HepG2 (cell line): ENCODE data around the gene MLXIPL. TPM values are rescaled to one million over a fixed set of nuclear protein-coding genes. Genes with fewer than 3 reads are reported as not detected.

ENCODE experiments used
- ATAC-seq: fragments of 200-7000 bp; cut with Tn5 transposase; 3 replicates; pipeline ENCODE4 v1.9.1; 2020; ENCODE audit warnings: mild to moderate bottlenecking, moderate library complexity
- Bru-seq: library from RNA; stranded (reverse); fragments of 400-500 nt; gene quantifications from one replicate; lab custom pipeline; 2021; lab: Mats Ljungman, UMichigan
- BruChase-seq, 2 experiments: library from RNA; stranded (reverse); fragments of 400-500 nt; gene quantifications; one replicate each; lab custom pipeline; 2021; lab: Mats Ljungman, UMichigan
- BruUV-seq: library from RNA; stranded (reverse); fragments of 400-500 nt; replicated peaks from 2 replicates; lab custom pipeline; 2021; lab: Mats Ljungman, UMichigan
- CTCF ChIA-PET: fragments of 300-600 bp; formaldehyde crosslinking; extraction: SDS; loops from one replicate; lab custom pipeline; 2021; ENCODE audit warnings: low total read pairs, inconsistent platforms, low intra/inter-chr PET ratio; lab: Yijun Ruan, JAX
- POLR2A ChIA-PET: fragments of 350-600 bp; sonication (Branson Sonifier 250); formaldehyde crosslinking; loops from one replicate; lab custom pipeline; 2020; ENCODE audit warnings: antibody characterized with exemption, inconsistent platforms; lab: Yijun Ruan, JAX
- DNase-seq: peaks from one replicate; pipeline ENCODE4 v3.0.0-alpha.2; 2015; ENCODE audit warnings: low spot score
- FAIRE-seq: peaks from 3 replicates; lab custom pipeline; 2011; peaks lifted over from hg19 to GRCh38; lab: Jason Lieb, UNC
- H2AFZ ChIP-seq: one replicate; pipeline ENCODE4 v1.6.1; 2011; ENCODE audit warnings: low read length, inconsistent platforms
- H3K27ac ChIP-seq: fragments of 300-600 bp; 3 replicates; pipeline ENCODE4 v1.8.0; 2011; ENCODE audit warnings: mixed run types, mild to moderate bottlenecking, mixed read lengths, low read length, inconsistent platforms; ENCODE audit not compliant: insufficient read depth; ENCODE audit errors: extremely low read length
- H3K27me3 ChIP-seq, 2 experiments: fragments of 200-600 bp in 1 of 2; 2 replicates in 1 of 2; 3 replicates in 1 of 2; pipeline versions ENCODE4 v1.6.0 to v1.8.0; 2011; ENCODE audit warnings: low read length in 2 of 2, mild to moderate bottlenecking in 2 of 2, moderate library complexity in 2 of 2, inconsistent platforms in 1 of 2; ENCODE audit not compliant: insufficient read depth in 2 of 2, control insufficient read depth in 1 of 2
- H3K36me3 ChIP-seq, 2 experiments: fragments of 200-600 bp in 1 of 2; replicated peaks in 1 of 2; 2 replicates in 1 of 2; 3 replicates in 1 of 2; pipeline versions ENCODE4 v1.5.1 to v1.8.0; 2011; ENCODE audit warnings: low read length in 2 of 2, inconsistent platforms in 1 of 2; ENCODE audit not compliant: insufficient read depth in 2 of 2, control insufficient read depth in 1 of 2
- H3K4me1 ChIP-seq: 2 replicates; pipeline ENCODE4 v1.5.1; 2012; ENCODE audit warnings: low read length, inconsistent platforms; ENCODE audit not compliant: insufficient read depth
- H3K4me2 ChIP-seq: 2 replicates; pipeline ENCODE4 v1.6.0; 2011; ENCODE audit warnings: low read depth, low read length, inconsistent platforms
- H3K4me3 ChIP-seq, 3 experiments: fragments of 200-600 bp in 1 of 3; sonication (generic), shearing (Covaris generic) in 1 of 3; replicated peaks in 1 of 3; 2 replicates each; pipeline ENCODE4 v1.5.1; 2011 to 2016; ENCODE audit warnings: low read length in 3 of 3, inconsistent platforms in 2 of 3, low read depth in 2 of 3, mild to moderate bottlenecking in 2 of 3, control low read depth in 1 of 3, mixed read lengths in 1 of 3; ENCODE audit not compliant: insufficient read depth in 1 of 3
- H3K79me2 ChIP-seq: one replicate; pipeline ENCODE4 v1.6.1; 2011; ENCODE audit warnings: low read length, inconsistent platforms; ENCODE audit not compliant: insufficient read depth
- H3K9ac ChIP-seq: 2 replicates; pipeline ENCODE4 v1.6.0; 2011; ENCODE audit warnings: mild to moderate bottlenecking, low read depth, low read length, inconsistent platforms; ENCODE audit not compliant: insufficient read depth
- H3K9me3 ChIP-seq: 2 replicates; pipeline ENCODE4 v1.5.1; 2012; ENCODE audit warnings: mild to moderate bottlenecking, low read length
- H4K20me1 ChIP-seq: 2 replicates; pipeline ENCODE4 v1.6.0; 2011; ENCODE audit warnings: inconsistent platforms, mild to moderate bottlenecking, low read length, moderate library complexity; ENCODE audit not compliant: insufficient read depth
- ETV5 ChIP-seq: IDR thresholded peaks from 2 replicates; pipeline ENCODE4 v1.6.1; 2018; ENCODE audit warnings: missing biosample characterization, missing genetic modification reagents, inconsistent platforms, borderline replicate concordance
- ZNF329 ChIP-seq: sonication (generic); formaldehyde crosslinking; IDR thresholded peaks from 2 replicates; pipeline ENCODE4 v1.9.0; 2021; ENCODE audit warnings: low read depth, mild to moderate bottlenecking, missing genetic modification reagents
- WGBS: methylation state at CpG from one replicate; pipeline ENCODE4 v1.1.6; 2017; ENCODE audit warnings: low lambda C conversion rate; 5-methylcytosine and 5-hydroxymethylcytosine counted together
- in situ Hi-C: cut with HindIII; loops from 2 replicates; pipeline ENCODE4 v1.10.0; 2017; ENCODE audit warnings: low pct_unique_long_range_greater_than_20kb; ENCODE audit not compliant: extremely low pct_ligation_motif_present
- intact Hi-C: fragments of 100-400 bp; cut with micrococcal nuclease; formaldehyde crosslinking; loops from one replicate; pipeline ENCODE4 v1.10.0; 2022; ENCODE audit not compliant: unreplicated experiment
- long read RNA-seq, 2 experiments: library from RNA in 1 of 2; library from polyadenylated mRNA in 1 of 2; stranded (forward) in 1 of 2; unstranded in 1 of 2; transcript quantifications; one replicate each; pipeline ENCODE4 v2.0.0, GENCODE V29; 2019 to 2022
- polyA minus RNA-seq, 3 experiments: library from RNA; depleted of rRNA, polyadenylated mRNA; stranded (reverse); fragments of >200 nt; gene quantifications; 2 replicates each; pipeline ENCODE4 v1.2.3, GENCODE V29; 2011; ENCODE audit warnings: low replicate concordance in 1 of 3
- polyA plus RNA-seq, 8 experiments: library from polyadenylated mRNA; depleted of rRNA in 3 of 8; stranded (reverse) in 7 of 8; unstranded in 1 of 8; fragments of >200 nt; fragmentation: Illumina TruSeq in 4 of 8; extraction: Trizol in 4 of 8; gene quantifications; 2 replicates each; pipeline versions ENCODE4 v1.2.1 to v1.2.3, GENCODE V29; 2011 to 2016; ENCODE audit warnings: low read depth in 4 of 8, missing spikeins in 1 of 8, mixed read lengths in 1 of 8; ENCODE audit not compliant: insufficient read depth in 1 of 8
- total RNA-seq, 5 experiments: library from RNA; depleted of rRNA; stranded (reverse); fragments of >200 nt; fragmentation: Illumina TruSeq; extraction: Trizol; gene quantifications; 2 replicates each; pipeline ENCODE4 v1.2.3, GENCODE V29; 2016; ENCODE audit warnings: low read depth in 1 of 5
- TF ChIP-seq, protein P1 (sequence below): sonication (generic); formaldehyde crosslinking; IDR thresholded peaks from 2 replicates; pipeline ENCODE4 v1.4.0; 2020; ENCODE audit warnings: missing genetic modification reagents
- TF ChIP-seq, protein P2 (sequence below): sonication (generic); formaldehyde crosslinking; IDR thresholded peaks from 2 replicates; pipeline ENCODE4 v1.4.0; 2020; ENCODE audit warnings: missing genetic modification reagents

The MLXIPL gene, protein sequence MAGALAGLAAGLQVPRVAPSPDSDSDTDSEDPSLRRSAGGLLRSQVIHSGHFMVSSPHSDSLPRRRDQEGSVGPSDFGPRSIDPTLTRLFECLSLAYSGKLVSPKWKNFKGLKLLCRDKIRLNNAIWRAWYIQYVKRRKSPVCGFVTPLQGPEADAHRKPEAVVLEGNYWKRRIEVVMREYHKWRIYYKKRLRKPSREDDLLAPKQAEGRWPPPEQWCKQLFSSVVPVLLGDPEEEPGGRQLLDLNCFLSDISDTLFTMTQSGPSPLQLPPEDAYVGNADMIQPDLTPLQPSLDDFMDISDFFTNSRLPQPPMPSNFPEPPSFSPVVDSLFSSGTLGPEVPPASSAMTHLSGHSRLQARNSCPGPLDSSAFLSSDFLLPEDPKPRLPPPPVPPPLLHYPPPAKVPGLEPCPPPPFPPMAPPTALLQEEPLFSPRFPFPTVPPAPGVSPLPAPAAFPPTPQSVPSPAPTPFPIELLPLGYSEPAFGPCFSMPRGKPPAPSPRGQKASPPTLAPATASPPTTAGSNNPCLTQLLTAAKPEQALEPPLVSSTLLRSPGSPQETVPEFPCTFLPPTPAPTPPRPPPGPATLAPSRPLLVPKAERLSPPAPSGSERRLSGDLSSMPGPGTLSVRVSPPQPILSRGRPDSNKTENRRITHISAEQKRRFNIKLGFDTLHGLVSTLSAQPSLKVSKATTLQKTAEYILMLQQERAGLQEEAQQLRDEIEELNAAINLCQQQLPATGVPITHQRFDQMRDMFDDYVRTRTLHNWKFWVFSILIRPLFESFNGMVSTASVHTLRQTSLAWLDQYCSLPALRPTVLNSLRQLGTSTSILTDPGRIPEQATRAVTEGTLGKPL
- total RNA-seq (2016; rRNA removed; fragmentation: Illumina TruSeq; extraction: Trizol) (17.2 and 51.6 TPM in 2 replicates), polyA plus RNA-seq (2011; rRNA removed) (60.1 and 66.2 TPM in 2 replicates), polyA minus RNA-seq (2011; rRNA and poly(A)+ RNA removed; ENCODE audit: low replicate concordance) (6.4 and 30.3 TPM in 2 replicates), Bru-seq, nascent RNA (percentile 95 among the genes with signal in this experiment), BruChase-seq, experiment 1, labeled RNA remaining after a 6-hour chase (percentile 93 among the genes with signal in this experiment), BruChase-seq, experiment 2, labeled RNA remaining after a 2-hour chase (percentile 97 among the genes with signal in this experiment)
- 27.0 and 29.0 TPM in 2 replicates for total RNA-seq (2016; cell fraction: cytosol; rRNA removed; fragmentation: Illumina TruSeq; extraction: Trizol; ENCODE audit: low read depth)
- total RNA-seq (2016; cell fraction: insoluble cytoplasmic fraction; rRNA removed; fragmentation: Illumina TruSeq; extraction: Trizol): 18.9 and 53.8 TPM in 2 replicates
- 21.9 and 22.1 TPM in 2 replicates for total RNA-seq (2016; cell fraction: membrane; rRNA removed; fragmentation: Illumina TruSeq; extraction: Trizol)
- 81.2 and 99.5 TPM in 2 replicates for total RNA-seq (2016; cell fraction: nucleus; rRNA removed; fragmentation: Illumina TruSeq; extraction: Trizol)
- polyA plus RNA-seq (2011; cell fraction: cytosol; rRNA removed): 5.9 and 8.8 TPM in 2 replicates
- polyA plus RNA-seq (2011; cell fraction: nucleus; rRNA removed): 568 and 629 TPM in 2 replicates
- 128 and 152 TPM in 2 replicates for polyA plus RNA-seq (2012)
- 6.4 and 8.2 TPM in 2 replicates for polyA plus RNA-seq (2016; cell fraction: cytosol; fragmentation: Illumina TruSeq; extraction: Trizol; ENCODE audit: low read depth)
- 30.7 and 38.6 TPM in 2 replicates for polyA plus RNA-seq (2016; cell fraction: insoluble cytoplasmic fraction; fragmentation: Illumina TruSeq; extraction: Trizol; ENCODE audit: low read depth)
- polyA plus RNA-seq (2016; cell fraction: membrane; fragmentation: Illumina TruSeq; extraction: Trizol; ENCODE audit: low read depth): 8.2 and 12.6 TPM in 2 replicates
- 647 and 722 TPM in 2 replicates for polyA plus RNA-seq (2016; cell fraction: nucleus; fragmentation: Illumina TruSeq; extraction: Trizol; ENCODE audit: insufficient read depth, low read depth)
- polyA minus RNA-seq (2011; cell fraction: cytosol; rRNA and poly(A)+ RNA removed): 11.7 and 11.8 TPM in 2 replicates
- polyA minus RNA-seq (2011; cell fraction: nucleus; rRNA and poly(A)+ RNA removed): 59.6 and 87.7 TPM in 2 replicates
- long read RNA-seq, experiment 1, partial matches to known transcripts: 21 of 26 reads
- long read RNA-seq, experiment 1, other reads (novel, unspliced or antisense): 5 of 26 reads
- long read RNA-seq, experiment 2, transcript MLXIPL-201 (17 exons, 3,278 nt): major isoform, 5 of 140 reads
- long read RNA-seq, experiment 2, partial matches to known transcripts: 44 of 140 reads
- long read RNA-seq, experiment 2, other reads (novel, unspliced or antisense): 91 of 140 reads

DNA sequence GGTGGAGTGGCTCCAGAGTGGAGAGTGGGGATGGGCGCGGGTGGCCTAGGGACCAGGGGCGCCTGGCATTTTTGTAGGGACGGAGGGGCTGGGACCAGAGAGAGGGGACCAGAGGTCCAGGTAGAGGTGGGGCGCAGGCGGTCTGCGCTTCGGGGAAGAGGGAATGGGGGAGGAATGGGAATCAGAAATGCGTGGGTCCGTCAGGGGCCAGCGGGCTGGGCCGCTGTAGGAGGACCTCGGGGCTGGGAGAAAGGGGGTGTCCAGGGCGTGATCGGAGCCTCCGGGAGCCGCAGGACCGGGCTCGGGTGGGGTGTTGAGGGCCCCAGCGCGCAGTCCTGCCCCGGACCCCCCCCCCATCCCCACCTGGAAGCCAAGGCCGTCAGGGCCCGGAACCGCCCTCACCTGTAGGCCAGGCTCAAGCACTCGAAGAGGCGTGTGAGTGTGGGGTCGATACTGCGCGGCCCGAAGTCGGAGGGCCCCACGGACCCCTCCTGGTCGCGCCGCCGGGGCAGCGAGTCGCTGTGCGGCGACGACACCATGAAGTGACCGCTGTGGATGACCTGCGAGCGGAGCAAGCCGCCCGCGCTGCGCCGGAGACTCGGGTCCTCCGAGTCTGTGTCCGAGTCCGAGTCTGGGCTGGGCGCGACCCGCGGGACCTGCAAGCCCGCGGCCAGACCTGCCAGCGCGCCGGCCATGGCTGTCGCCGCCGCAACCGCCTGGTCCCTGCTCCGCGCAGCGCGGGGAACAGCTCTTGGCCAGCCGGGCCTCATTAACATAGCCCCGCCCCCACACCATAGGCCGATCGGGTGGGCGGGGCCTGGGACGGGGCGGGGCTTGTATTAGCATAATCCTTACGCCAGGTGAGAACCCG, at the start of gene MLXIPL:
MLXIPL (minus strand) TSS at position 725 of the 871 bp plus-strand sequence; CDS start at position 695, 30 bp downstream.
- peak within 1 kb of the TSS; percentile 91 to 99 (median 97) for H3K4me3 ChIP-seq
- no TSS peak for BruUV-seq
- peak within 1 kb of the TSS; percentile 98 for H3K9ac ChIP-seq
- ATAC-seq: peak; percentile 76
- CTCF ChIA-PET: interaction anchor here (1.3 kb wide), 1 partner anchor 11 kb away, joined by 3 read pairs; no protein-coding TSS in a partner anchor
- no peaks in the 10 kb centered on the region; a peak in 1 of 5 replicates for H3K27me3 ChIP-seq
- H3K4me2 ChIP-seq: peak within 1 kb of the TSS; percentile 64
- DNase-seq: peak; percentile 83
- in situ Hi-C loops (no loop called here), intact Hi-C loops (loop anchor here (2.0 kb wide), 1 partner anchor 41 kb away; no protein-coding TSS in a partner anchor)
- 2% methylated on average over 26 of the region's 80 CpGs for WGBS
- H2AFZ ChIP-seq: no peak within 1 kb of the TSS
- H3K36me3 ChIP-seq: peaks cover 0 to 5% of the 10 kb centered on the region in 2 experiments; a peak in 3 of 5 replicates
- peak; percentile 52 for FAIRE-seq
- peak within 1 kb of the TSS; percentile 95 for H3K27ac ChIP-seq
- H4K20me1 ChIP-seq: peaks cover 16% of the 10 kb centered on the region
- H3K4me1 ChIP-seq: peaks cover 47% of the 10 kb centered on the region
- POLR2A ChIA-PET: interaction anchor here (0.7 to 13.2 kb wide), 18 partner anchors 13 to 115 kb away, joined by 3 to 416 read pairs (median 6); partner anchors contain the start of genes ABHD11, BUD23, DNAJC30 and STX1A
- no peaks in the 10 kb centered on the region for H3K9me3 ChIP-seq
- peaks cover 34% of the 10 kb centered on the region for H3K79me2 ChIP-seq
- TF ChIP-seq, protein P1, sequence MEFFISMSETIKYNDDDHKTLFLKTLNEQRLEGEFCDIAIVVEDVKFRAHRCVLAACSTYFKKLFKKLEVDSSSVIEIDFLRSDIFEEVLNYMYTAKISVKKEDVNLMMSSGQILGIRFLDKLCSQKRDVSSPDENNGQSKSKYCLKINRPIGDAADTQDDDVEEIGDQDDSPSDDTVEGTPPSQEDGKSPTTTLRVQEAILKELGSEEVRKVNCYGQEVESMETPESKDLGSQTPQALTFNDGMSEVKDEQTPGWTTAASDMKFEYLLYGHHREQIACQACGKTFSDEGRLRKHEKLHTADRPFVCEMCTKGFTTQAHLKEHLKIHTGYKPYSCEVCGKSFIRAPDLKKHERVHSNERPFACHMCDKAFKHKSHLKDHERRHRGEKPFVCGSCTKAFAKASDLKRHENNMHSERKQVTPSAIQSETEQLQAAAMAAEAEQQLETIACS (CRISPR knock-in tag): peak; percentile 36; the same call in 1 of the 2 replicates
- peak; percentile 11; the same call in 1 of the 2 replicates for TF ChIP-seq ETV5
- TF ChIP-seq ZNF329: peak; percentile 85
- TF ChIP-seq, protein P2, sequence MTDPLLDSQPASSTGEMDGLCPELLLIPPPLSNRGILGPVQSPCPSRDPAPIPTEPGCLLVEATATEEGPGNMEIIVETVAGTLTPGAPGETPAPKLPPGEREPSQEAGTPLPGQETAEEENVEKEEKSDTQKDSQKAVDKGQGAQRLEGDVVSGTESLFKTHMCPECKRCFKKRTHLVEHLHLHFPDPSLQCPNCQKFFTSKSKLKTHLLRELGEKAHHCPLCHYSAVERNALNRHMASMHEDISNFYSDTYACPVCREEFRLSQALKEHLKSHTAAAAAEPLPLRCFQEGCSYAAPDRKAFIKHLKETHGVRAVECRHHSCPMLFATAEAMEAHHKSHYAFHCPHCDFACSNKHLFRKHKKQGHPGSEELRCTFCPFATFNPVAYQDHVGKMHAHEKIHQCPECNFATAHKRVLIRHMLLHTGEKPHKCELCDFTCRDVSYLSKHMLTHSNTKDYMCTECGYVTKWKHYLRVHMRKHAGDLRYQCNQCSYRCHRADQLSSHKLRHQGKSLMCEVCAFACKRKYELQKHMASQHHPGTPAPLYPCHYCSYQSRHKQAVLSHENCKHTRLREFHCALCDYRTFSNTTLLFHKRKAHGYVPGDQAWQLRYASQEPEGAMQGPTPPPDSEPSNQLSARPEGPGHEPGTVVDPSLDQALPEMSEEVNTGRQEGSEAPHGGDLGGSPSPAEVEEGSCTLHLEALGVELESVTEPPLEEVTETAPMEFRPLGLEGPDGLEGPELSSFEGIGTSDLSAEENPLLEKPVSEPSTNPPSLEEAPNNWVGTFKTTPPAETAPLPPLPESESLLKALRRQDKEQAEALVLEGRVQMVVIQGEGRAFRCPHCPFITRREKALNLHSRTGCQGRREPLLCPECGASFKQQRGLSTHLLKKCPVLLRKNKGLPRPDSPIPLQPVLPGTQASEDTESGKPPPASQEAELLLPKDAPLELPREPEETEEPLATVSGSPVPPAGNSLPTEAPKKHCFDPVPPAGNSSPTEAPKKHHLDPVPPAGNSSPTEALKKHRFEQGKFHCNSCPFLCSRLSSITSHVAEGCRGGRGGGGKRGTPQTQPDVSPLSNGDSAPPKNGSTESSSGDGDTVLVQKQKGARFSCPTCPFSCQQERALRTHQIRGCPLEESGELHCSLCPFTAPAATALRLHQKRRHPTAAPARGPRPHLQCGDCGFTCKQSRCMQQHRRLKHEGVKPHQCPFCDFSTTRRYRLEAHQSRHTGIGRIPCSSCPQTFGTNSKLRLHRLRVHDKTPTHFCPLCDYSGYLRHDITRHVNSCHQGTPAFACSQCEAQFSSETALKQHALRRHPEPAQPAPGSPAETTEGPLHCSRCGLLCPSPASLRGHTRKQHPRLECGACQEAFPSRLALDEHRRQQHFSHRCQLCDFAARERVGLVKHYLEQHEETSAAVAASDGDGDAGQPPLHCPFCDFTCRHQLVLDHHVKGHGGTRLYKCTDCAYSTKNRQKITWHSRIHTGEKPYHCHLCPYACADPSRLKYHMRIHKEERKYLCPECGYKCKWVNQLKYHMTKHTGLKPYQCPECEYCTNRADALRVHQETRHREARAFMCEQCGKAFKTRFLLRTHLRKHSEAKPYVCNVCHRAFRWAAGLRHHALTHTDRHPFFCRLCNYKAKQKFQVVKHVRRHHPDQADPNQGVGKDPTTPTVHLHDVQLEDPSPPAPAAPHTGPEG (CRISPR knock-in tag): peak; percentile 86; the same call in 1 of the 2 replicates
